Raji (cell line): ENCODE data around the gene SUPT20H.

ENCODE experiments used
- POLR2A ChIP-seq: IDR thresholded peaks from 2 replicates; pipeline ENCODE4 v1.6.1; 2011; ENCODE audit warnings: low read depth, low read length, control low read depth; ENCODE audit not compliant: insufficient read depth

The SUPT20H gene

DNA sequence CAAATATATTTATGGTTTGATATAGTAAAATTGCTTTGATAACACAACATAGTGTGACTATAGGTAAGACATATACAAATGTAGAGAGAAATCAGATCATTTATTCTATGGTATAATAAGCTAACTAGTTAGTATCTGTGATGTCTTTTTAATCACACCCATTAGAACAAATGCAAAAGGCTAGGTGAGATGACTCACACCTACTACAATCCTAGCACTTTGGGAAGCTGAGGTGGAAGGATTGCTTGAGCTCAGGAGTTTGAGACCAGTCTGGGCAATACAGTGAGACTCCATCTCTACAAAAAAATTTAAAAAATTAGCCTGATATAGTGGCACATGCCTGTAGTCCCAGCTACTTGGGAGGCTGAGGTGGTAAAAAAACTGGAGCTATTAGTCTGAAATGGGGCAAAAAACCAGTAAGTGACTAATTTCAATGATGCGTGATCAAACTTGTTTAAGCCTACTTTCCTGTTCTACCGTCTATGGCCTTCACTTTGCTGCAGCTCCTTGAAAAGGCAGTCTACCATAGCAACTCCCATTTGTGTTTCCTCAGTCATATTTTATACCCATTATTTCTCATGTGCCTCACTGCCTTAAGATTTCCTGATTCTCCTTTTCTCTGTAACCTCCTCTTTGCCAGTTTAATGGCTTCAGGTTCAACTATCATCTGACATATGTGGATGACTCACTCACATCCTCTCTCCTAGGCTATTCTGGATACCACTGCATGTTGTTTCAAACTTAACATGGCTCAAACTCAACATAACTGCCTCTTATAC lies 72.8 kb downstream of the SUPT20H start:
- no peak for TF ChIP-seq POLR2A

DNA sequence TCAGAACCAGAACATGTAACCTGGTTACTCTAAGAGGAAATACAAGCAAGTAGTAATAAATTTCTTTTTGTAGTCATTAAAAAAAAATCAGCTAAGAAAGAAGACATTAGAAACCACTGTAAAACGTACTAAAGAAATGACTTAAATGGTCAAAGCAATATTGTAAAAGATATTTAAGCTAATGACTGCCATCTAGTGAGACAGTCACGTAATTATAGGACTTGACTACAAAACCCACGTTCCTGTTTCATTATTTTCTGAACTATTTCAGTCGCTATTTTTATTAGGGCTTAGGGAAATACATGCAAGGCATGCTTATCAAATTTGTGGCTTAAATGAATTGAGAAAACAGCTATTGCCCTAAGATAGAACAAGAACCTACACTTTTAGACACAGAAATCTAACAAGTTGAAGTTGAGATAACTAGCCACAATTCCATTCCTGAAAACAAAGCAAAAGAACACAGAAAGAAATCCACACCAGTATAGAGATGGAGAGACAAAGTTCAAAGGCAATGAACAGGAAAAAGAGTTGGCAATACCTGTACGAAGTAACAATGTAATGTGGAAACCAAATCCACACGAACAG lies 78.2 kb downstream of the SUPT20H start:
- no peak for TF ChIP-seq POLR2A

DNA sequence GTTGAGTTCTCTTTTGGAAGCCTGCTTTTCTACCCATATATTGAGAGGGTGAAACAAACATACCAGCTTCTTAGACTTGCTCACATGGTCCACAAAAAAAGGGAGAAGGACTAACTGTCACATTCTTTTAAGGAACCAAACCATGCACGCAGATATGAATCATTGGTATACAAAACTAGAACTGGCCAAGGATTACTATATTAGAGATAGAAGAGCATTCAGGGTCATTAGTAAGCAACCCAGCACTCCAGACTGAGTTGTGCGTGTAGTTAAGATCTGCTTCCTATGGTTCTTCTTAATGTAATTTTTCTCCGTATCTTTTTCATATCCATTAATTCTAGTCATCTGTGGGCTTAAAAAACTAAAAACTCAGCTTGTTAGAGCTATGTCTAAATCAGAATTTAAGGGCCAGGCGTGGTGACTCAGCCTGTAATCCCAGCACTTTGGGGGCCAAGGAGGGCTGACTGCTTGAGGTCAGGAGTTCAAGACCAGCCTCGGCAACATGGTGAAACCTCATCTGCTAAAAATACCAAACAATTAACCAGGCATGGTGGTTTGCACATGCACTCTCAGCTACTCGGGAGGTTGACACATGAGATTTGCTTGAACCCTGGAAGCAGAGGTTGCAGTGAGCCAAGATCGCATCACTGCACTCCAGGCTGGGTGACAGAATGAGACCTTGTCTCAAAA lies 80.0 kb downstream of the SUPT20H start:
- TF ChIP-seq POLR2A = no peak

DNA sequence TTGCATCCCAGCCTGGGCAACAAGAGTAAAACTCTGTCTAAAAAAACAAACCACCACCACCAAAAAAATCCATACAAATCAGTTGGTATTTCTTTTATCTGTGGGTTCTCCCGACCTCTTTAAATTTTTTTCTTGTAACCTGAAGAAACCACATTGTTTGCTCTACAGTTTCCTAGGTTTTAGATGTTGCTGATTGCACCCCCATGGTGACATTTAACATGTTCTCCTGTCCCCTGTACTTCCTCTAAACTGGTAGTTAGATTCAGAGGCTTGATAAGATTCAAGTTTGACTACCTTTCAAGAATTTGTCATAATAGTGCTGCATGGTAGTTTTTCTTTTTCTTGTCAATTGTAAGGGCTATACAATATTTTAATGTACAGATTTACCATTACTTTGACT lies 84.3 kb downstream of the SUPT20H start:
- no peak for TF ChIP-seq POLR2A

DNA sequence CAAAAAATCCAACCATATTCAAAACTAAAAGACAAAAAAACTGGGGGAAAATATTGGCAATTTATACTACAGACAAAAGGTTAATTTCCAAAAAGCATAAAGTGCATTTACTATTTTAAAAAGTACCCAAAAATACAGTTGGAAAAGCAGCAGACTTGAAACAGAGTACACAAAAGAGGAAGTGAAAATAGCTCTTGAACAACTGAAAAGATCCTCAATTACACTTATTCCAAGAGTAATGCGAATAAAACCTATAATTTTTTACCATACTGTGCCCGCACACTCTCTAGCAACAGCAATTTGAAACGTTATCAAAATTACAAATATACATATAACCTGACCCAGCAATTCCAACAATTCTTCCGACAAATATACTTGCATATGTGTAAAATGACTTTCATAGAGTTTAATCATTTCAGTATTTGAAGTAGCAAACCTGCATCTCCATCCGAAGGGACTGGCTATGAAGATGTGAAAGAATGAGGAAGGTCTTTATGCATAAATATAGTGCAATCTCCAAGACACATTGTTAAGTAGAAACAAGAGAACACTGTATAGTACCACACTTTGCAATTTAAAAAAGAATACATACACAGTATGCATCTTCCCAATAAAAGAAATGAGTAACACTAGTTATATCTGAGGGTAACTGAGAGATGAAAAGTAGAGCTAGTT lies 85.7 kb downstream of the SUPT20H start:
- no peak for TF ChIP-seq POLR2A

- TF ChIP-seq POLR2A = no peak
Measured at GRCh38 chr13:36973009-36973408, 86.5 kb downstream of the SUPT20H start.

GRCh38 chr13:36966404-36966803 lies 93.1 kb downstream of the SUPT20H start:
- no peak for TF ChIP-seq POLR2A

GRCh38 chr13:36965767-36966166 lies 93.7 kb downstream of the SUPT20H start:
- TF ChIP-seq POLR2A = no peak

GRCh38 chr13:36959456-36960116 lies 99.9 kb downstream of the SUPT20H start:
- TF ChIP-seq POLR2A = no peak
